GM12878 (cell line): ENCODE data around the gene C3.

Experiments used
- ATF3 ChIP-seq: IDR thresholded peaks from 2 replicates; pipeline ENCODE4 v1.6.1; 2011; ENCODE audit warnings: low read depth, mild to moderate bottlenecking, low read length, moderate library complexity, borderline replicate concordance; ENCODE audit errors: extremely low read depth
- BCL3 ChIP-seq: IDR thresholded peaks from 2 replicates; pipeline ENCODE4 v1.6.1; 2011; ENCODE audit warnings: borderline replicate concordance, low read depth, mild to moderate bottlenecking, moderate library complexity, low read length; ENCODE audit not compliant: insufficient read depth, poor library complexity, severe bottlenecking
- CTCF ChIP-seq, 3 experiments: IDR thresholded peaks in 2 of 3; conservative IDR thresholded peaks in 1 of 3; 2 replicates each; pipeline ENCODE4 v1.5.1; 2011; ENCODE audit warnings: low read depth in 3 of 3, low read length in 3 of 3, mild to moderate bottlenecking in 3 of 3, control low read depth in 2 of 3, moderate library complexity in 2 of 3, inconsistent platforms in 1 of 3, mixed read lengths in 1 of 3; ENCODE audit not compliant: control insufficient read depth in 2 of 3, insufficient read depth in 1 of 3; ENCODE audit errors: extremely low read depth in 1 of 3
- ETV6 ChIP-seq, 2 experiments: fragments of 450-650 bp in 1 of 2; IDR thresholded peaks in 1 of 2; conservative IDR thresholded peaks in 1 of 2; 2 replicates each; pipeline ENCODE4 v1.6.1; 2014; ENCODE audit warnings: antibody characterized with exemption in 1 of 2, borderline replicate concordance in 1 of 2, low read depth in 1 of 2, mild to moderate bottlenecking in 1 of 2, moderate library complexity in 1 of 2
- HDGF ChIP-seq: fragments of 450-650 bp; IDR thresholded peaks from 2 replicates; pipeline ENCODE4 v1.6.1; 2016; ENCODE audit warnings: antibody characterized with exemption
- RELA ChIP-seq: fragments of 450-650 bp; IDR thresholded peaks from 2 replicates; pipeline ENCODE4 v1.8.0; 2014; ENCODE audit warnings: borderline replicate concordance; ENCODE audit not compliant: partially characterized antibody
- SMAD1 ChIP-seq: fragments of 450-650 bp; IDR thresholded peaks from 2 replicates; pipeline ENCODE4 v1.6.1; 2018; ENCODE audit warnings: mild to moderate bottlenecking, low read depth; ENCODE audit not compliant: partially characterized antibody
- SP1 ChIP-seq: IDR thresholded peaks from one replicate; pipeline ENCODE4 v1.6.1; 2011; ENCODE audit warnings: low read depth, low read length
- SUZ12 ChIP-seq: fragments of 200-600 bp; sonication (generic); IDR thresholded peaks from one replicate; pipeline ENCODE4 v1.6.1; 2018; ENCODE audit warnings: antibody characterized with exemption, mild to moderate bottlenecking; ENCODE audit not compliant: unreplicated experiment

- TF ChIP-seq SMAD1 (no peak), ATF3 (no peak), ETV6 (conservative IDR thresholded peaks at IDR 0.05 in 1 of 2, IDR thresholded peaks at IDR 0.05 in 1 of 2; ENCODE audit: borderline replicate concordance in 1 of 2, low read depth in 1 of 2) (no peak), SP1 (no peak), RELA (no peak), BCL3 (no peak), SUZ12 (no peak), CTCF (IDR thresholded peaks at IDR 0.05 in 2 of 3, conservative IDR thresholded peaks at IDR 0.05 in 1 of 3; ENCODE audit: control insufficient read depth in 2 of 3, extremely low read depth in 1 of 3, insufficient read depth in 1 of 3, low read depth in 3 of 3, low read length in 3 of 3) (no peak), HDGF (no peak)
Measured at GRCh38 chr19:6644796-6645195, 75.7 kb downstream of the C3 start.
